Esophagus squamous epithelium (tissue), 4 donors: ENCODE results near the gene SPATA31C1.

ENCODE experiments used
- CTCF ChIP-seq, 6 experiments: fragments of 450-650 bp in 4 of 6; fragments of 200-600 bp in 2 of 6; sonication (generic) in 2 of 6; IDR thresholded peaks; one replicate each; pipeline ENCODE4 v1.5.1; 2016 to 2019; ENCODE audit warnings: antibody characterized with exemption in 6 of 6, mild to moderate bottlenecking in 4 of 6, moderate library complexity in 4 of 6
- POLR2A ChIP-seq, 4 donors: fragments of 450-650 bp; IDR thresholded peaks; one replicate each; pipeline ENCODE4 v1.6.1; 2017; ENCODE audit warnings: antibody characterized with exemption in 4 of 4, mild to moderate bottlenecking in 4 of 4, moderate library complexity in 3 of 4

GRCh38 chr9:87885484-87886189 is 32.1 kb upstream of the SPATA31C1 start:
- TF ChIP-seq CTCF (IDR thresholded peaks at IDR 0.05) (no peak), POLR2A (IDR thresholded peaks at IDR 0.05) (no peak)
